GM23338 (cell line): ENCODE data around the gene B3GALT4. TPM values are rescaled to one million over a fixed set of nuclear protein-coding genes. Genes with fewer than 3 reads are reported as not detected.
"Not testable (repeated sequence)": the region's sequence is repeated elsewhere in the genome, so short reads cannot be mapped to it uniquely, and the experiment has no call there.

ENCODE experiments used
- ATAC-seq: fragments of 200-7000 bp; cut with Tn5 transposase; 3 replicates; pipeline ENCODE4 v1.9.1; 2020
- DNase-seq: peaks from one replicate; pipeline ENCODE4 v3.0.0-alpha.2; 2015; ENCODE audit warnings: low spot score
- H2AFZ ChIP-seq: fragments of 200-600 bp; sonication (generic); 2 replicates; pipeline ENCODE4 v1.8.0; 2016; ENCODE audit warnings: antibody characterized with exemption, mild to moderate bottlenecking, moderate library complexity
- H3F3A ChIP-seq: fragments of 200-600 bp; sonication (generic); replicated peaks from 2 replicates; pipeline ENCODE4 v1.8.0; 2017; ENCODE audit warnings: antibody characterized with exemption, mixed run types, low read depth
- H3K27ac ChIP-seq: fragments of 200-600 bp; sonication (generic); 2 replicates; pipeline ENCODE4 v1.6.1; 2016; ENCODE audit warnings: low read depth
- H3K27me3 ChIP-seq: fragments of 200-600 bp; sonication (generic); 2 replicates; pipeline ENCODE4 v1.8.0; 2016; ENCODE audit warnings: mild to moderate bottlenecking, mixed run types, moderate library complexity; ENCODE audit not compliant: insufficient read depth
- H3K36me3 ChIP-seq: fragments of 200-600 bp; sonication (generic); 2 replicates; pipeline ENCODE4 v1.8.0; 2016; ENCODE audit warnings: mild to moderate bottlenecking; ENCODE audit not compliant: insufficient read depth
- H3K4me1 ChIP-seq: fragments of 200-600 bp; sonication (generic); 2 replicates; pipeline ENCODE4 v1.8.0; 2016; ENCODE audit warnings: mild to moderate bottlenecking, moderate library complexity; ENCODE audit not compliant: insufficient read depth
- H3K4me2 ChIP-seq: fragments of 200-600 bp; sonication (generic); 2 replicates; pipeline ENCODE4 v1.7.1; 2017; ENCODE audit warnings: mixed run types
- H3K4me3 ChIP-seq: fragments of 200-600 bp; sonication (generic); 2 replicates; pipeline ENCODE4 v1.6.1; 2016; ENCODE audit warnings: mixed run types
- H3K79me2 ChIP-seq: fragments of 200-600 bp; sonication (generic); replicated peaks from 2 replicates; pipeline ENCODE4 v1.8.0; 2017; ENCODE audit warnings: mild to moderate bottlenecking; ENCODE audit not compliant: insufficient read depth
- H3K9me2 ChIP-seq: fragments of 200-600 bp; sonication (generic); 2 replicates; pipeline ENCODE4 v1.8.0; 2017; ENCODE audit not compliant: insufficient read depth
- H4K20me1 ChIP-seq: fragments of 200-600 bp; sonication (generic); replicated peaks from 2 replicates; pipeline ENCODE4 v1.8.0; 2017; ENCODE audit warnings: mild to moderate bottlenecking; ENCODE audit not compliant: insufficient read depth
- H3K27ac Mint-ChIP-seq: 2 replicates; pipeline ENCODE4 v1.8.0; 2020; ENCODE audit warnings: inconsistent platforms, mild to moderate bottlenecking, moderate library complexity, mixed read lengths
- H3K27me3 Mint-ChIP-seq: 3 replicates; pipeline ENCODE4 v1.8.0; 2022; ENCODE audit warnings: low read depth, mild to moderate bottlenecking, moderate library complexity, mixed read lengths, inconsistent platforms; ENCODE audit not compliant: insufficient read depth, poor library complexity
- H3K36me3 Mint-ChIP-seq: 3 replicates; pipeline ENCODE4 v1.8.0; 2021; ENCODE audit warnings: low read depth, mild to moderate bottlenecking, inconsistent platforms, moderate library complexity, mixed read lengths
- H3K4me1 Mint-ChIP-seq: 3 replicates; pipeline ENCODE4 v1.8.0; 2020; ENCODE audit warnings: mild to moderate bottlenecking, inconsistent platforms, mixed read lengths
- H3K4me3 Mint-ChIP-seq: 3 replicates; pipeline ENCODE4 v1.8.0; 2021; ENCODE audit warnings: moderate library complexity, mild to moderate bottlenecking, inconsistent platforms, mixed read lengths
- H3K9me3 Mint-ChIP-seq: 3 replicates; pipeline ENCODE4 v1.8.0; 2020; ENCODE audit warnings: moderate library complexity, mild to moderate bottlenecking, inconsistent platforms, mixed read lengths
- CREB1 ChIP-seq: fragments of 250-450 bp; sonication (Bioruptor Pico); IDR thresholded peaks from 2 replicates; pipeline ENCODE4 v1.5.0; 2020; ENCODE audit warnings: low read depth, mild to moderate bottlenecking, moderate library complexity
- EZH2 ChIP-seq: fragments of 200-600 bp; sonication (generic); IDR thresholded peaks from one replicate; pipeline ENCODE4 v1.8.0; 2017; ENCODE audit warnings: antibody characterized with exemption, mild to moderate bottlenecking, low read depth; ENCODE audit not compliant: unreplicated experiment
- JUNB ChIP-seq: IDR thresholded peaks from one replicate; pipeline ENCODE4 v1.6.1; 2016; ENCODE audit warnings: antibody characterized with exemption; ENCODE audit not compliant: unreplicated experiment
- POLR2AphosphoS5 ChIP-seq: IDR thresholded peaks from 2 replicates; pipeline ENCODE4 v1.6.1; 2016; ENCODE audit warnings: antibody characterized with exemption, low read depth
- ZNF331 ChIP-seq: fragments of 250-450 bp; sonication (Bioruptor Pico); IDR thresholded peaks from 2 replicates; pipeline ENCODE4 v1.5.0; 2020; ENCODE audit warnings: low read depth, mild to moderate bottlenecking, moderate library complexity
- polyA plus RNA-seq: library from polyadenylated mRNA; unstranded; fragments of >200 nt; fragmentation: Nextera tagmentation; extraction: Ambion mirVana; gene quantifications from 2 replicates; pipeline ENCODE4 v1.2.1, GENCODE V29; 2016
- total RNA-seq: library from RNA; depleted of rRNA; stranded (reverse); fragments of >200 nt; shearing (Covaris generic); gene quantifications from 2 replicates; pipeline ENCODE4 v1.2.3, GENCODE V29; 2014
- TF ChIP-seq, protein P1 (sequence below): fragments of 250-450 bp; sonication (Bioruptor Pico); IDR thresholded peaks from 2 replicates; pipeline ENCODE4 v1.5.0; 2020; ENCODE audit warnings: mild to moderate bottlenecking, moderate library complexity
- TF ChIP-seq, protein P2 (sequence below): IDR thresholded peaks from 2 replicates; pipeline ENCODE4 v1.6.1; 2016; ENCODE audit warnings: antibody characterized with exemption

Gene B3GALT4
- total and polyA plus RNA-seq, 2 experiments from 2014 or later: 1.3 to 2.3 TPM

DNA sequence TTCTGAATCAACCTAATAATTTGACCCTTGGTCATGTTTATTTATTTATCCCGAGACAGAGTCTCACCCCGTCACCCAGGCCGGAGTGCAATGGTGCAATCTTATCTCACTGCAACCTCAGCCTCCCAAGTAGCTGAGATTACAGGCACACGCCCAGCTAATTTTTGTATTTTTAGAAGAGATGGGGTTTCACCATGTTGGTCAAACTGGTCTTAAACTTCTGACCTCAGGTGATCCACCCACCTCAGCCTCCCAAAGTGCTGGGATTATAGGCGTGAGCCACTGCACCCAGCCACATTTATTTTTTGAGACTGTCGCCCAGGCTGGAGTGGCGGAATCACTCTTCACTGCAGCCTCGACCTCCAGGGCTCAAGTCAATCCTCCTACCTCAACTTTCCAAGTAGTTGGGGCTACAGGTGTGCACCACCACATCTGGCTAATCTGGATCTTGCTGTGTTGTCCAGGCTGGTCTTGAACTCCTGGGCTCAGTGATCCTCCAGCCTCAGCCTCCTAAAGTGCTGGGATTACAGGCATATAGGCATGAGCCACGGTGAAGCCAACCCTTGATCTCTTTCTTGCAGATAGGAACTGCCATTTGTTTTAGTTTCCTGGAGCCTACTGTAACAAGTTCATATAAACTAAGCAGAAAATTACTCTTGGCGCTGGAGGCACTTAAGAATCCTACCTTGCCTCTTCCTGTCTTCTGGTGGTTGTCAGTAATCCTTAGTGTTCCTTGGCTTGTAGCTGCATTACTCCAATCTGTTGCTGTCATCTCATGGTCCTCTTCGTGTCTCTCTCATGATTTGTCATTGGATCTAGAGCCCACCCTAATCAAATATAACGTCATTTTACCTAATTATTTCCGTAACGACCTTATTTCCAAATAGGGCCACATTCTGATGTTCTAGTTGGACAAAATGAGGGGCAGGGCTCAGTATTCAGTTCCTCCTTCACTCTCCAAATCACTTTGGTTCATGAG lies 2.7 kb upstream of the B3GALT4 start:
- H3F3A ChIP-seq: peaks cover 66% of the 10 kb centered on the region
- H3K9me2 ChIP-seq: no peaks in the 10 kb centered on the region
- TF ChIP-seq POLR2AphosphoS5: peak; percentile 42
- TF ChIP-seq CREB1: no peak
- peaks cover 36% of the 10 kb centered on the region for H4K20me1 ChIP-seq
- Mint-ChIP-seq H3K9me3 (peaks cover 6% of the 10 kb centered on the region; the same call in 1 of the 3 replicates), H3K27me3 (peaks cover 35% of the 10 kb centered on the region), H3K36me3 (peaks cover 63% of the 10 kb centered on the region), H3K4me3 (peak overlapping the region; percentile 97), H3K27ac (peak overlapping the region; percentile 100), H3K4me1 (peaks cover 39% of the 10 kb centered on the region)
- H3K4me2 ChIP-seq: peak overlapping the region; percentile 100
- DNase-seq: no peak
- H3K27me3 ChIP-seq: no peaks in the 10 kb centered on the region
- no peak overlapping the region for H2AFZ ChIP-seq
- H3K4me3 ChIP-seq: peak overlapping the region; percentile 99
- ATAC-seq: no peak
- peaks cover 50% of the 10 kb centered on the region for H3K4me1 ChIP-seq
- H3K79me2 ChIP-seq: peaks cover 53% of the 10 kb centered on the region
- H3K36me3 ChIP-seq: peaks cover 42% of the 10 kb centered on the region
- peak overlapping the region; percentile 96 for H3K27ac ChIP-seq

DNA sequence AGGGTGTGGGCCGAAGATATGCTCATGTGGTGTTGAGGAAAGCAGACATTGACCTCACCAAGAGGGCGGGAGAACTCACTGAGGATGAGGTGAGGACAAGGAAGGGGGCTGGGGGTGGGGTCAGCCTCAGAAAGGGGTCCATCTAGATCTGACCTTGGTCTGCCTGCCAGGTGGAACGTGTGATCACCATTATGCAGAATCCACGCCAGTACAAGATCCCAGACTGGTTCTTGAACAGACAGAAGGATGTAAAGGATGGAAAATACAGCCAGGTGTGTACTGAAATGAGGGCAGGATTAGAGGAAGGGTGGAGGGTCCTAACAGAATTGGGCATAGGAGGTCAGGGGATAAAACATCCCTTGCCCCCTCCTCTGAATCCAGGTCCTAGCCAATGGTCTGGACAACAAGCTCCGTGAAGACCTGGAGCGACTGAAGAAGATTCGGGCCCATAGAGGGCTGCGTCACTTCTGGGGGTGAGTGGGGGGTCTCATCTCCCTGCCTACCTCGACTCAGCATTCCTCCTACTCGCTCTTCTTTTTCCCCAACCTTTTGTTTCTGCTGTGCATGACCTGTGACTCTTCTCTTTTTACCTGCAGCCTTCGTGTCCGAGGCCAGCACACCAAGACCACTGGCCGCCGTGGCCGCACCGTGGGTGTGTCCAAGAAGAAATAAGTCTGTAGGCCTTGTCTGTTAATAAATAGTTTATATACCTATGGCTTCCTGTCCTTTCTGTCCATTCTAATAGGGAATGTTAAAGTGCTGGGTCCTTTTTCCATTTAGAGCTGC lies 935 bp upstream of the B3GALT4 start:
- Histone ChIP-seq H3K79me2 (peaks cover 41% of the 10 kb centered on the region), H3K4me2 (peak overlapping the region; percentile 100), H3K4me1 (peaks cover 48% of the 10 kb centered on the region), H3K4me3 (peak overlapping the region; percentile 99), H3K36me3 (peaks cover 42% of the 10 kb centered on the region), H3K27ac (peak overlapping the region; percentile 96), H3F3A (peaks cover 74% of the 10 kb centered on the region), H4K20me1 (peaks cover 44% of the 10 kb centered on the region)
- Mint-ChIP-seq H3K4me3 (peak overlapping the region; percentile 97), H3K36me3 (peaks cover 78% of the 10 kb centered on the region), H3K27me3 (peaks cover 36% of the 10 kb centered on the region), H3K27ac (peak overlapping the region; percentile 87), H3K4me1 (peaks cover 40% of the 10 kb centered on the region)
- ATAC-seq, H3K9me3 Mint-ChIP-seq, H3K9me2 ChIP-seq, H2AFZ ChIP-seq, H3K27me3 ChIP-seq, DNase-seq: not testable (repeated sequence)

DNA sequence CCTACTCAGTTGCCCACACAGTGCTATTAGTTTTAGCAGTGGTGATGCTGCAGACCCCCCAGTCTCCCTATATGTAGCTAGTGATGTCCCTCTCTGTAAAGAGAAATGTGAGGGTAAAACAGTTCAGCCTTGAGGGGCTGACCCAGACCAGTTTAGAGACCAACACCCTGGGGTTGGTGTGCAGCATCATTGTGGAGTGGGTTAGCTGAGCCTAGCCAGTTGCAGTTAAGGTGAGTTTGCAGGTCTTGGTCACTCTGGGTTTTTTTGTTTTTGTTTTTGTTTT lies 401 bp upstream of the B3GALT4 start:
- peak overlapping the region; percentile 100 for H3K4me2 ChIP-seq
- ATAC-seq: no peak; the same call in 2 of the 3 replicates
- H4K20me1 ChIP-seq: peaks cover 44% of the 10 kb centered on the region
- no peak for DNase-seq
- Mint-ChIP-seq H3K9me3 (peaks cover 5% of the 10 kb centered on the region; the same call in 1 of the 3 replicates), H3K27ac (peak overlapping the region; percentile 87), H3K27me3 (peaks cover 35% of the 10 kb centered on the region), H3K36me3 (peaks cover 83% of the 10 kb centered on the region), H3K4me3 (peak overlapping the region; percentile 97), H3K4me1 (peaks cover 40% of the 10 kb centered on the region)
- H3K36me3 ChIP-seq: peaks cover 42% of the 10 kb centered on the region
- H3F3A ChIP-seq: peaks cover 74% of the 10 kb centered on the region
- peaks cover 40% of the 10 kb centered on the region for H3K79me2 ChIP-seq
- peaks cover 48% of the 10 kb centered on the region for H3K4me1 ChIP-seq
- no peaks in the 10 kb centered on the region for H3K9me2 ChIP-seq
- peak overlapping the region; percentile 99 for H3K4me3 ChIP-seq
- H3K27ac ChIP-seq: peak overlapping the region; percentile 96
- no peak overlapping the region for H2AFZ ChIP-seq
- H3K27me3 ChIP-seq: no peaks in the 10 kb centered on the region
- TF ChIP-seq CREB1 (no peak), ZNF331 (no peak), JUNB (no peak), EZH2 (no peak)
- TF ChIP-seq, protein P1, sequence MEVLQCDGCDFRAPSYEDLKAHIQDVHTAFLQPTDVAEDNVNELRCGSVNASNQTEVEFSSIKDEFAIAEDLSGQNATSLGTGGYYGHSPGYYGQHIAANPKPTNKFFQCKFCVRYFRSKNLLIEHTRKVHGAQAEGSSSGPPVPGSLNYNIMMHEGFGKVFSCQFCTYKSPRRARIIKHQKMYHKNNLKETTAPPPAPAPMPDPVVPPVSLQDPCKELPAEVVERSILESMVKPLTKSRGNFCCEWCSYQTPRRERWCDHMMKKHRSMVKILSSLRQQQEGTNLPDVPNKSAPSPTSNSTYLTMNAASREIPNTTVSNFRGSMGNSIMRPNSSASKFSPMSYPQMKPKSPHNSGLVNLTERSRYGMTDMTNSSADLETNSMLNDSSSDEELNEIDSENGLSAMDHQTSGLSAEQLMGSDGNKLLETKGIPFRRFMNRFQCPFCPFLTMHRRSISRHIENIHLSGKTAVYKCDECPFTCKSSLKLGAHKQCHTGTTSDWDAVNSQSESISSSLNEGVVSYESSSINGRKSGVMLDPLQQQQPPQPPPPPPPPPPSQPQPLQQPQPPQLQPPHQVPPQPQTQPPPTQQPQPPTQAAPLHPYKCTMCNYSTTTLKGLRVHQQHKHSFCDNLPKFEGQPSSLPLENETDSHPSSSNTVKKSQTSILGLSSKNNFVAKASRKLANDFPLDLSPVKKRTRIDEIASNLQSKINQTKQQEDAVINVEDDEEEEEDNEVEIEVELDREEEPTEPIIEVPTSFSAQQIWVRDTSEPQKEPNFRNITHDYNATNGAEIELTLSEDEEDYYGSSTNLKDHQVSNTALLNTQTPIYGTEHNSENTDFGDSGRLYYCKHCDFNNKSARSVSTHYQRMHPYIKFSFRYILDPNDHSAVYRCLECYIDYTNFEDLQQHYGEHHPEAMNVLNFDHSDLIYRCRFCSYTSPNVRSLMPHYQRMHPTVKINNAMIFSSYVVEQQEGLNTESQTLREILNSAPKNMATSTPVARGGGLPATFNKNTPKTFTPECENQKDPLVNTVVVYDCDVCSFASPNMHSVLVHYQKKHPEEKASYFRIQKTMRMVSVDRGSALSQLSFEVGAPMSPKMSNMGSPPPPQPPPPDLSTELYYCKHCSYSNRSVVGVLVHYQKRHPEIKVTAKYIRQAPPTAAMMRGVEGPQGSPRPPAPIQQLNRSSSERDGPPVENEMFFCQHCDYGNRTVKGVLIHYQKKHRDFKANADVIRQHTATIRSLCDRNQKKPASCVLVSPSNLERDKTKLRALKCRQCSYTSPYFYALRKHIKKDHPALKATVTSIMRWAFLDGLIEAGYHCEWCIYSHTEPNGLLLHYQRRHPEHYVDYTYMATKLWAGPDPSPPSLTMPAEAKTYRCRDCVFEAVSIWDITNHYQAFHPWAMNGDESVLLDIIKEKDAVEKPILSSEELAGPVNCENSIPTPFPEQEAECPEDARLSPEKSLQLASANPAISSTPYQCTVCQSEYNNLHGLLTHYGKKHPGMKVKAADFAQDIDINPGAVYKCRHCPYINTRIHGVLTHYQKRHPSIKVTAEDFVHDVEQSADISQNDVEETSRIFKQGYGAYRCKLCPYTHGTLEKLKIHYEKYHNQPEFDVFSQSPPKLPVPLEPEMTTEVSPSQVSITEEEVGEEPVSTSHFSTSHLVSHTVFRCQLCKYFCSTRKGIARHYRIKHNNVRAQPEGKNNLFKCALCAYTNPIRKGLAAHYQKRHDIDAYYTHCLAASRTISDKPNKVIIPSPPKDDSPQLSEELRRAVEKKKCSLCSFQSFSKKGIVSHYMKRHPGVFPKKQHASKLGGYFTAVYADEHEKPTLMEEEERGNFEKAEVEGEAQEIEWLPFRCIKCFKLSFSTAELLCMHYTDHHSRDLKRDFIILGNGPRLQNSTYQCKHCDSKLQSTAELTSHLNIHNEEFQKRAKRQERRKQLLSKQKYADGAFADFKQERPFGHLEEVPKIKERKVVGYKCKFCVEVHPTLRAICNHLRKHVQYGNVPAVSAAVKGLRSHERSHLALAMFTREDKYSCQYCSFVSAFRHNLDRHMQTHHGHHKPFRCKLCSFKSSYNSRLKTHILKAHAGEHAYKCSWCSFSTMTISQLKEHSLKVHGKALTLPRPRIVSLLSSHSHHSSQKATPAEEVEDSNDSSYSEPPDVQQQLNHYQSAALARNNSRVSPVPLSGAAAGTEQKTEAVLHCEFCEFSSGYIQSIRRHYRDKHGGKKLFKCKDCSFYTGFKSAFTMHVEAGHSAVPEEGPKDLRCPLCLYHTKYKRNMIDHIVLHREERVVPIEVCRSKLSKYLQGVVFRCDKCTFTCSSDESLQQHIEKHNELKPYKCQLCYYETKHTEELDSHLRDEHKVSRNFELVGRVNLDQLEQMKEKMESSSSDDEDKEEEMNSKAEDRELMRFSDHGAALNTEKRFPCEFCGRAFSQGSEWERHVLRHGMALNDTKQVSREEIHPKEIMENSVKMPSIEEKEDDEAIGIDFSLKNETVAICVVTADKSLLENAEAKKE: no peak
- TF ChIP-seq, protein P2, sequence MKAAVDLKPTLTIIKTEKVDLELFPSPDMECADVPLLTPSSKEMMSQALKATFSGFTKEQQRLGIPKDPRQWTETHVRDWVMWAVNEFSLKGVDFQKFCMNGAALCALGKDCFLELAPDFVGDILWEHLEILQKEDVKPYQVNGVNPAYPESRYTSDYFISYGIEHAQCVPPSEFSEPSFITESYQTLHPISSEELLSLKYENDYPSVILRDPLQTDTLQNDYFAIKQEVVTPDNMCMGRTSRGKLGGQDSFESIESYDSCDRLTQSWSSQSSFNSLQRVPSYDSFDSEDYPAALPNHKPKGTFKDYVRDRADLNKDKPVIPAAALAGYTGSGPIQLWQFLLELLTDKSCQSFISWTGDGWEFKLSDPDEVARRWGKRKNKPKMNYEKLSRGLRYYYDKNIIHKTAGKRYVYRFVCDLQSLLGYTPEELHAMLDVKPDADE: no peak
